HepG2 (cell line): ENCODE results near the gene SPG7. TPM values are rescaled to one million over a fixed set of nuclear protein-coding genes. Genes with fewer than 3 reads are reported as not detected.
A peak's percentile ranks its signal among the peaks of the same experiment; 100 is the strongest.

ENCODE experiments used
- BHLHE40 ChIP-seq: IDR thresholded peaks from 2 replicates; pipeline ENCODE4 v1.6.1; 2011; ENCODE audit warnings: low read length, improper control_type of control experiment
- IRF1 ChIP-seq: sonication (generic); formaldehyde crosslinking; IDR thresholded peaks from 2 replicates; pipeline ENCODE4 v1.4.0; 2020; ENCODE audit warnings: low read depth, mild to moderate bottlenecking, missing genetic modification reagents
- MNT ChIP-seq: fragments of 450-650 bp; IDR thresholded peaks from 2 replicates; pipeline ENCODE4 v1.6.1; 2016
- NFE2L1 ChIP-seq: sonication (generic); formaldehyde crosslinking; IDR thresholded peaks from 2 replicates; pipeline ENCODE4 v1.4.0; 2020; ENCODE audit warnings: missing genetic modification reagents, mild to moderate bottlenecking, borderline replicate concordance
- ZMYM4 ChIP-seq: sonication (generic); formaldehyde crosslinking; IDR thresholded peaks from 2 replicates; pipeline ENCODE4 v1.8.1; 2023; ENCODE audit warnings: mild to moderate bottlenecking, missing genetic modification reagents
- ZNF232 ChIP-seq: sonication (generic); formaldehyde crosslinking; IDR thresholded peaks from 2 replicates; pipeline ENCODE4 v1.4.0; 2020; ENCODE audit warnings: missing genetic modification reagents, borderline replicate concordance
- ZNF280B ChIP-seq: sonication (generic); formaldehyde crosslinking; IDR thresholded peaks from 2 replicates; pipeline ENCODE4 v1.5.0; 2020; ENCODE audit warnings: missing genetic modification reagents, mild to moderate bottlenecking, borderline replicate concordance
- ZNF567 ChIP-seq: sonication (generic); formaldehyde crosslinking; IDR thresholded peaks from 2 replicates; pipeline ENCODE4 v1.8.1; 2023; ENCODE audit warnings: mild to moderate bottlenecking, missing genetic modification reagents, borderline replicate concordance
- ZNF83 ChIP-seq: sonication (generic); formaldehyde crosslinking; IDR thresholded peaks from 2 replicates; pipeline ENCODE4 v1.4.0; 2020; ENCODE audit warnings: missing genetic modification reagents, mild to moderate bottlenecking, borderline replicate concordance
- polyA plus RNA-seq, 8 experiments: library from polyadenylated mRNA; depleted of rRNA in 3 of 8; stranded (reverse) in 7 of 8; unstranded in 1 of 8; fragments of >200 nt; fragmentation: Illumina TruSeq in 4 of 8; extraction: Trizol in 4 of 8; gene quantifications; 2 replicates each; pipeline versions ENCODE4 v1.2.1 to v1.2.3, GENCODE V29; 2011 to 2016; ENCODE audit warnings: low read depth in 4 of 8, missing spikeins in 1 of 8, mixed read lengths in 1 of 8; ENCODE audit not compliant: insufficient read depth in 1 of 8
- total RNA-seq, 5 experiments: library from RNA; depleted of rRNA; stranded (reverse); fragments of >200 nt; fragmentation: Illumina TruSeq; extraction: Trizol; gene quantifications; 2 replicates each; pipeline ENCODE4 v1.2.3, GENCODE V29; 2016; ENCODE audit warnings: low read depth in 1 of 5
- TF ChIP-seq, protein P1 (sequence below): IDR thresholded peaks from 2 replicates; pipeline ENCODE4 v1.6.1; 2016; ENCODE audit warnings: mild to moderate bottlenecking, missing biosample characterization, missing genetic modification reagents

Gene SPG7
- total and polyA plus RNA-seq, 2 of the 13 experiments (the other 11 are each of a cell fraction or from before 2014, with no cell fraction given), result 66.0 to 136 TPM

DNA sequence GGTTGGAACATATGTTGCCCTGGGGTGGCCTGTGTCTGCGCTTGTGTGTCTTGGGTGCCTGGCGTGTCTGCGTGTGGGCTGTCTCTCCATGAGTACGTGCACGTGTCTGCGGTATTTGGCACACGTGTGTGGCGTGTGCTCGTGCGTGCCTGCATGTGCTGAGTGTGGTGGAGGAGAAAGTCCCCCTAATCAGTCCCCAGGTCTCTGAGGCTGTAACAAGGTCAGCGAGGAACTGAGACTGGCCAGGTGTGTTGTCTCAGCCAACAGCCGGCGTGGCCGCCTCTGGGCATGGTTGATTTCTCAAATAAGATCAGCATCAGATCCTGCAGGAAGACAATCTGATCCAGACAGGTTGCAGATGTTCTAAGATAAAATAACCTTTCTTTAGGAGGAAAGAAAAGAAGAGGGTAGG is 63.9 kb downstream of the SPG7 start (continued):
- TF ChIP-seq ZNF280B (CRISPR knock-in tag) (0 out of 2 replicates have a peak, but pooled peaks have one; percentile 19), IRF1 (no peak), NFE2L1 (CRISPR knock-in tag) (0 out of 2 replicates have a peak, but pooled peaks have one; percentile 65), ZNF567 (CRISPR knock-in tag) (0 out of 2 replicates have a peak, but pooled peaks have one; percentile 25), ZNF83 (CRISPR knock-in tag) (0 out of 2 replicates have a peak, but pooled peaks have one; percentile 14), MNT (peak; percentile 89), ZNF232 (CRISPR knock-in tag) (0 out of 2 replicates have a peak, but pooled peaks have one; percentile 52), BHLHE40 (0 out of 2 replicates have a peak, but pooled peaks have one; percentile 46), ZMYM4 (CRISPR knock-in tag) (no peak)
- TF ChIP-seq, protein P1, sequence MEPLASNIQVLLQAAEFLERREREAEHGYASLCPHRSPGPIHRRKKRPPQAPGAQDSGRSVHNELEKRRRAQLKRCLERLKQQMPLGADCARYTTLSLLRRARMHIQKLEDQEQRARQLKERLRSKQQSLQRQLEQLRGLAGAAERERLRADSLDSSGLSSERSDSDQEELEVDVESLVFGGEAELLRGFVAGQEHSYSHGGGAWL (CRISPR knock-in tag), result 0 out of 2 replicates have a peak, but pooled peaks have one; percentile 30
